Muscle of back (tissue), 11 donors: Measurements from ENCODE around the gene RFX8. TPM values are rescaled to one million over a fixed set of nuclear protein-coding genes. Genes with fewer than 3 reads are reported as not detected.
A peak's percentile ranks its signal among the peaks of the same experiment; 100 is the strongest.

Experiments
- DNase-seq, 3 donors: peaks; one replicate each; pipeline versions ENCODE4 v3.0.0 to v3.0.0-alpha.2; 2013
- polyA plus RNA-seq, 10 donors: library from polyadenylated mRNA; unstranded; fragments of 120-200 nt; gene quantifications; one replicate each; pipeline ENCODE4 v1.2.1, GENCODE V29; 2013; ENCODE audit not compliant: insufficient read length in 10 of 10

Gene RFX8
- polyA plus RNA-seq, 10 donors: 2.4 to 3.9 (median 2.7) TPM

DNA sequence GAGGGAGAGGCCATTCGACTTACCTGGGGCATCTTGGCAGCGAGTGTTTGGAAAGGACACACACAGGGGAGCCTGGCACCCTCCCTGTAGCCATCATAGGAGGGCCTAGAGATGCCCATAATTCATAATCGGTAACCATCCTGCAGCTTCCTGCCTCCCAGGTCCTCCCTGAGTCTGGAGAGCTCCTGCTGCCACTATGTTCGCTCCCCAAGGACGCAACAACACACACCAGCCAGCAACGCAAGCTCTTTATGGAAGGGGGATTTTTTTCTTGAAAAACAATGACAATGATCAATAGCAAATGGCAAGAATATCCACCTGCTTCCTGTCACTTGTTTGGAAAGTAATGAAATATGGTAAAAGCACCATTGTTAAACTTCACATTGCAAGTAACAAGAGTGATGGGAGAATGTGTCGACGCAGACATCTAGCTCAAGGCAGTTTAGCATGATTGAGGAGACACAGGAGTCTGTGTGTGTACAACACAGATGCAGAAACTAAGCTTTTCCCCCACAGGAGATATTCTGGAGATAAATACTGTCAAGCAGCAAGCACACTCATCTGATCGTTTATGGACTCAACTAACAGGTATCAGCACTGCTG is 62.7 kb downstream of the RFX8 start:
- no peak for DNase-seq

- no peak for DNase-seq
These were observed 64.2 kb downstream of the RFX8 start for GRCh38 chr2:101410746-101411145.

DNA sequence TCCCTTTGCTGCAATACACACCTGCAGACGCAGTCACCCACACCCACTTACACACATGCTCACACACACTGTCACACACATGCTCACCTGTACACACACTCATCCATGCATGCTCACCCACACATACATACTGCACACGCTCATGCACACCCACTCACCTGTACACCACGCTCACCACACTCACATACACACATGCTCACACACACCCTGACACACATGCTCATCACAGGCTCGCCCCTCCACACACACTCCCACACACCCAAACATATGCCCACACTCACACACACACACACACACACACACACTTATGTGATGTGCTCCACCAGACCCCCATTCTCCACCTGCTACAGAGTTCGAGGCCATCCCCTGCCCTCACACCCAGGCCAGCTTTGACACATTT is 64.8 kb downstream of the RFX8 start:
- no peak for DNase-seq

GRCh38 chr2:101409699-101410098 is 65.2 kb downstream of the RFX8 start:
- no peak for DNase-seq

DNA sequence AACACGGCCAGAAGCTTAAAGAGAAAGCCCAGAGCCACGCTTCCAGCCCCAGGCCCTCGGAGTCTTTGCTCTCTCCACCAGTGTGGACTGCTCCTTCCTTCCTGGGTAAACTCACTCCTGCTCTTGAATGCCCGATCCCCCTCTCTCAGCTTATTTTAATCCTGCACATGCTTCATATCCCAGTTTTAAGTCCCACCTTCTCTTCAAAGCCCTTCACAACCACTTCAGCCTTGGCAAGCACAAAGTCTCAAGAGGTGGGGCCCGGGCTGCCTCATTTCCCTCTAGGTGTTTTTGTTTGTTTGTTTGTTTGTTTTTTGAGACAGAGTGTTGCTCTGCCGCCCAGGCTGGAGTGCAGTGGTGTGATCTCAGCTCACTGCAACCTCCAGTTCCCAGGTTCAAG is 66.0 kb downstream of the RFX8 start:
- DNase-seq: no peak

- DNase-seq: no peak
These were observed 69.5 kb downstream of the RFX8 start for GRCh38 chr2:101405351-101405899.

DNA sequence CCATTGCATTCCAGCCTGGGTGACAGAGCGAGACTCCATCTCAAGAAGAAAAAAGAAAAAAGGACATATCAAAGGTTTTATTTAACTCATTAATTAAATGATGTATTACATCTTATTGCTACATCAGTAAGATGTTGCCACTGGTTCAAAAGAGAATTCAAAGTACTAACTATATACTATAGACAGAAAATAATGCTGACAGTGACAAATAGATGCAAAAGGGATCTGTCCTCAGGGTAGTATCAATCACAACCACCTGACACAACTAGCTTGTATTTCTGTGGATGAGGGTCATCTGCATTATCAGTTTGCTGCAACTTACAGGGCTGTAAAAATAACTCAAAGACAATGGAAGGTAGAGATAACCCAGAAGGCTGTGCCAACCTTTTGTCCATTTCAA is 71.2 kb downstream of the RFX8 start:
- DNase-seq: no peak

- DNase-seq: no peak
These were observed 72.3 kb downstream of the RFX8 start for GRCh38 chr2:101402630-101403029.

GRCh38 chr2:101401906-101402305 is 73.0 kb downstream of the RFX8 start:
- DNase-seq: no peak

GRCh38 chr2:101401326-101401665 is 73.6 kb downstream of the RFX8 start:
- DNase-seq: no peak

DNA sequence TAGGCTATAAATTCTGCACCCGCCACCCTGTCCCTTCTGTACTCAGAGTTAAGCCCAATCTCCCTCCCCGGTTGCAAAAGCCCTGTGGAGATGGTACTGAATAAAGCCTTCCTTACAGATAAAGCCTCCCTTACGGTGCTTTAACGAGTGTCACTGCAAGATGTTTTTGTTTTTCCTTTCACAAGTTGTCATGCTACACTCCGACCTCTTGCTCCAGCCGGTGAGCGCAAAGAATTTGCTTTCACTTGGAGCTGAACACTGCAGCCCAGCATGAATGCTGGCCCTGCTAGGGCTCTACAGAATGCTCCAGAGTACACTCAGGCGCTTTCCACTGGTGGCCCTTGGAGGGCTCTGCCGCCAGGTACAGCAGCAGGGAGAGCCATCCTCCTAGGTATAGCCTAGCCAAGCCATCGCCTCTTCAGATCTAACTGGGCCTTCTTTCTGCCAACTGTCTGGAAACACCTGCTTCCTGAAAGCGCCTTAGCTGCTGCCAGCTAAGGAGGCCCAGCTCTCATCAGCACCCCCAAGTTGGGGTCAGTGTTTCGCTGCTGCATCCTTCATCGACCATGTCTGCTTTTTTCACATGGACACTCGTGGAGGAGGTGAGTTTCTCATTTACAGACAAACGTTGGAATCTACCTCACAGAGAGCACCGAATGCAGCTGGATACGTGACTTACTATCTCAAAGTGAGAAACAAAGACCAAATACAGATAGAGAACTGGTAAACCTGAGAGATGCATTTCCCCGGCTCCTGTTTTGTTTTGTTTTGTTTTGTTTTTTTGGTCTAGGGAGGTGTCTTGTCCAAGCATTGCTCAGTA is 74.2 kb downstream of the RFX8 start:
- no peak for DNase-seq

GRCh38 chr2:101400048-101400447 is 74.9 kb downstream of the RFX8 start:
- no peak for DNase-seq

DNA sequence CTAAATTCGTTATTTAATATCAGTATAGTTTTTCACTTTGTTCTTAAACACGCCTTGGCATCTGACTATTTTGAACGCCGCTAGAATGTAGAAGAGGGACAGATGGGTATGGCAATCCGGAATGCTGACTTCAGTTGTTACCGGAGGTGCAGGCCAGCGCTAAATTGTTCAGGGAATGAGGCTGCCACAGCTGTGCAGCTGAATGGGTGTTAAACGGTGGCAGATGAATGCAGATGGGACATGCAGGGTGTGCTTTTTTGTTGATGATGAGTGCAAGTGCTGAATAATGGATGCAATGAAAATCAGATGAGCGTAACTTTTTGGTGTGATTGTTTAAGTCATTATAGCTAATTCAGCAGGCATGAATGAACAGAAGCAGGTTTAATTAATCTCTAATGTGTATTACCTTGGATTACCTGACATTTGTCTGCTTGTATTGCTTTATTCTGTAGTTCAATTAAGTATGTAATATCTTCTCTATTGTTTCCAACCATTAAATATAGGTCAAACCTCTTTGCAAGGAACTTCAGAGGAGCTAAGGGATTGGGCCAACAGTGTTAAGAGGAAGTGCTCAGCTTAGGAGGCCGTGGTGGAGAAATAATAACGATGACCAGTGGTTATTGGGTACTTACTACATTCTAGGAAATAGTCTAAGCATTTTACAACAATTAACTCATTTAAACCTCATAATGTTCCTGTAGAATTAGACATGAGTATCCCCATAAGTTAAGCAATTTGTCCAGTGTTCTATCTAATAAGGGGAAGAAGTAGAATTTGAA is 75.7 kb downstream of the RFX8 start:
- no peak for DNase-seq

GRCh38 chr2:101398116-101398821 is 76.6 kb downstream of the RFX8 start:
- DNase-seq: no peak

GRCh38 chr2:101396316-101396717 is 78.6 kb downstream of the RFX8 start:
- DNase-seq: peak in 1 of 3 donors; percentile 85

DNA sequence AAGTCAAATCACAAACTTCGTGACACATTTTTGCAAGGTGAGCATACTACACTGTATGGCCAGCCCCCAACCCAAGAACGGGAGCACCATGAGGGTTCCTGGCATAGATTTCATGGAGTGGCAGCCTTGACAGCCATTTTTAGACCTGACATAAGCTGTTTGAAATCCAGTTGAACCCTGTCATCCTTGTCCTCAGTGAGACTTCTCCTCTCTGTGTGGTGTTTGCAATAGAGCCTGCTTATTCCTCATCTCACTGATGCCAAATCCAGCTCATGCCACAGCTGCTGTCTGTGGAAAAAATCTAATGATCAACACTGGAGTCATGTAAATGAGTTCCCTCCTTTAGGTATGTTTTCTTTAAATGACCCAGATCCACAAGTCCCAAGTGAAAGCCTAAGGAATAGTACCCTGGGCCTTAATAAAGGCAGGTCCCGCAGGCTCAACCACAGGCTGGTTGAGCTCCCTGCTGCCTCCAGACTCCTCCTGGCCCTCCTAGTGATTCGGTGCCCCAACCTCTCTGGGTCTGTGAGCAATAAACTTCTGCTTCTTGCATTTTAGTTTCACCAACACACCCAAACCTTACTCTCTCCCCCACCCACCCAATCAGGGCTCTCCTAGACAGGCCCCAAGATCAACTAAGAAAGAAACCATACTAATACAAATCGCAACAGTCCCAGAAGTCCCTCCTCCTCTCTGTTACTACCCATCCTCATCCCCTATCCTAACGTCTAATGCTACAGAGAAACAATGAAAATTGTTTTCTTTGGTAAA is 79.2 kb downstream of the RFX8 start:
- DNase-seq: no peak

- no peak for DNase-seq
These were observed 86.7 kb downstream of the RFX8 start for GRCh38 chr2:101388232-101388631.

DNA sequence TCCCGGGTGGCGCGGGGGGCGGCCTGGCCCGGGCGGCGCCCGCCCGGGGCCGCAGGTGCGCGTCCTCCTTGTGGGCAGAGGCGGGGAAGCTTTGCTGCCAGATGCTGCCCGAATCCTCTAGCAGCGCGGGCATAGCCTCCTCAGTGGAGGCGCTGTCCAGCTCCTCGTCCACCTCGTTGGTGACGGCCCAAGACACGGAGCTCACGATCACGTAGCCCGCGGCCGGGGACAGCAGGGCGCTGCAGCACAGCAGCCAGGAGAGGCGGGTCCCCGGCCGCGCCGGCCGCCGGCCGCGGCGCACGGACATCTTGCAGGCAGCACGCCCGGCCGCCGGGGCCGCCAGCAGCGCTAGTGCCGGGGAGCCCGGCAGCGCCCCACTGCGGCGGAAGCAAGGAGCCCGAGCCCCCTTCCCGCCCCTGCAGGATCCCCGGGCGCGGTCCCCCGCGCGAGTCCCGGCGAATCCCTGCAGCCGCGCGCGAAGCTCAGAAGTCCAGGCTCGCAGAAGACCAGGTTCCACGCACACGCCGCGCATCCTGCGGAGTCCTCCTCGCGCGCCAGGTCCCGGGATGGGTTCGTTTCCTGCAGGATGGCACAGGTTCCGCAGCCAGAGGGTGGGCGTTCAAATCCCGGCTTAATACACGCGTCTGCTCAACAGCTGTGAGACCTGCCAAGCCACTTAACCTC is 87.6 kb downstream of the RFX8 start, which contains the start of gene CREG2:
Gene CREG2 (minus strand): TSS at position 353 of the 684 bp plus-strand sequence. CDS start 46 bp downstream, at position 307.
- peak; percentile 34 to 85 (median 72) for DNase-seq

GRCh38 chr2:101386599-101387150 is 88.2 kb downstream of the RFX8 start:
- no peak for DNase-seq

DNA sequence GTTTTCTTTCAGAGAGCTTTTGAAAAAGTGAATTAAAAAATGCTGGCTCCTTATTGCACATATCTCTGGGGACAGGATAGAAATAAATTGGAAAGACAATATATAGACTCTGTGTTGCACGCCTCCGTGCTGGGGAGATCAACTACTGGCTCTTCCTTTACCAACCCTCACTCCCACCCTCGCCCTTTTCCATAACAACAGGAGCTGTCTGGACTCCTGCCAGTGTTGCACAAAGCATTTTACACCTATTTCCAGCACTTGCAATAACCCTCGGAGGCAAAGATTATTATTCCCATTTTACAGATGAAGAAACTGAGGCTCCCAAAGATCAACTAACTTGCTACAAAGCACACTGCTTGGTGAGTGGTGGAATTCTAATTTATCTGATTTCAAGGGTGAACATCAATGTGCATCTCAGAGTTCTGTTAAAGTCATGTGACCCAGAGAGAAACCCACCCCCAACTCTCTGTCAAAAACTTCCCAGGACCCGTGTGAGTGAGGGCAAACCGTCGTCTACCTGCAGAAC is 91.8 kb downstream of the RFX8 start:
- no peak for DNase-seq
